SK-N-SH treated with all-trans-retinoic acid at 6 μM for 48 hours (cell line): ENCODE measurements around the gene OTOG.
"Not testable (repeated sequence)": the region's sequence is repeated elsewhere in the genome, so short reads cannot be mapped to it uniquely, and the experiment has no call there.

Experiments used
- BACH2 ChIP-seq: fragments of 250-450 bp; sonication (Bioruptor Pico); IDR thresholded peaks from 2 replicates; pipeline ENCODE4 v1.9.0; 2021; ENCODE audit warnings: mild to moderate bottlenecking, borderline replicate concordance
- PPARA ChIP-seq: fragments of 250-450 bp; sonication (Bioruptor Pico); IDR thresholded peaks from 2 replicates; pipeline ENCODE4 v1.5.0; 2020; ENCODE audit warnings: mild to moderate bottlenecking, borderline replicate concordance
- ZFP30 ChIP-seq: fragments of 450-650 bp; formaldehyde crosslinking; IDR thresholded peaks from 2 replicates; pipeline ENCODE4 v1.5.0; 2022; ENCODE audit warnings: mild to moderate bottlenecking, moderate library complexity

DNA sequence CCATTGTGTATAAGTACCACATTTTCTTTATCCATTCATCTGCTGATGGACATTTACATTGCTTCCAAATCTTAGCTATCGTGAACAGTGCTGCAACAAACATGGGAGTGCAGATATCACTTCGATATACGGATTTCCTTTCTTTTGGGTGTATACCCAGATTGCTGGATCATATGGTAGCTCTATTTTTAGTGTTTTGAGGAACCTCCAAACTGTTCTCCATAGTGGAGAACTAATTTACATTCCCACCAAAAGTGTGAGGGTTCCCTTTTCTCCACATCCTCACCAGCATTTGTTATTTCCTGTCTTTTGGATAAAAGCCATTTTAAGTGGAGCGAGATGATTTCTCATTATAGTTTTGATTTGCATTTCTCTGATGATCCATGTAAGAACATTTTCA, 75.7 kb downstream of the OTOG start:
- not testable (repeated sequence) for TF ChIP-seq BACH2; PPARA (CRISPR knock-in tag); ZFP30 (CRISPR knock-in tag)
